ENCODE data around the gene STRN4. TPM values are rescaled to one million over a fixed set of nuclear protein-coding genes. Genes with fewer than 3 reads are reported as not detected.
A peak's percentile ranks its signal among the peaks of the same experiment; 100 is the strongest.

The STRN4 gene
- total and polyA plus RNA-seq, 9 of the 15 experiments (the other 6 are each of a cell fraction or from before 2014, with no cell fraction given): 0.62 to 83.7 (median 36.9) TPM

DNA sequence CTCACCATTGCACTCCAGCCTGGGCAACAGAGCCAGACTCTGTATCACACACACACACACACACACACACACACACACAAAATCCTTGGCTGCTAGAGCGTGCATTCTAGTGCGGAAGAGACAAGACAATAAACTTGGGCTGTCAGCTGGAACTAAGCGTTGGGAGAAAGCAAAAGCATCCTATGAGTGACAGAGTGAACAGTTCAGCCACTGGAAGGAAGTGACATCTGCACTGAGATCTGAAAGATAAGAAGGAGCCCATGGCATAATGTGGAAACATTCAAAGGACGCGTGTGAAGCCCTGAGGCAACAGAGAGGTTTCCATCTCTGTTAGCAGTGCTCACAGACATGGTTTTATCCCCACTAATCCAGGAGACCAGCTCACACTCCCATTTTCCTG is 45.7 kb upstream of the STRN4 start (continued):
- no peak for TF ChIP-seq XRCC4 (IDR thresholded peaks at IDR 0.05; ENCODE audit: extremely low read depth, insufficient read depth, insufficient read length)
- TF ChIP-seq GATA2 (CRISPR knock-in tag; IDR thresholded peaks at IDR 0.05): peak; percentile 82
- TF ChIP-seq HEY1 (CRISPR knock-in tag; IDR thresholded peaks at IDR 0.05; ENCODE audit: borderline replicate concordance): no peak
- TF ChIP-seq THRAP3 (IDR thresholded peaks at IDR 0.05; ENCODE audit: borderline replicate concordance): no peak
- TF ChIP-seq CBX2 (IDR thresholded peaks at IDR 0.05; ENCODE audit: insufficient read depth, low read length, poor library complexity, severe bottlenecking): no peak
- TF ChIP-seq PCBP1 (IDR thresholded peaks at IDR 0.05; ENCODE audit: low read depth, low read length, poor library complexity, severe bottlenecking): no peak
- no peak for TF ChIP-seq SUPT5H (IDR thresholded peaks at IDR 0.05)
- TF ChIP-seq CBFA2T2 (conservative IDR thresholded peaks at IDR 0.05): no peak
- TF ChIP-seq LCOR (CRISPR knock-in tag; IDR thresholded peaks at IDR 0.05): no peak
- no peak for TF ChIP-seq POLR2A (conservative IDR thresholded peaks at IDR 0.05)
- TF ChIP-seq ELF4 (CRISPR knock-in tag; IDR thresholded peaks at IDR 0.05): no peak
- TF ChIP-seq, protein P1, sequence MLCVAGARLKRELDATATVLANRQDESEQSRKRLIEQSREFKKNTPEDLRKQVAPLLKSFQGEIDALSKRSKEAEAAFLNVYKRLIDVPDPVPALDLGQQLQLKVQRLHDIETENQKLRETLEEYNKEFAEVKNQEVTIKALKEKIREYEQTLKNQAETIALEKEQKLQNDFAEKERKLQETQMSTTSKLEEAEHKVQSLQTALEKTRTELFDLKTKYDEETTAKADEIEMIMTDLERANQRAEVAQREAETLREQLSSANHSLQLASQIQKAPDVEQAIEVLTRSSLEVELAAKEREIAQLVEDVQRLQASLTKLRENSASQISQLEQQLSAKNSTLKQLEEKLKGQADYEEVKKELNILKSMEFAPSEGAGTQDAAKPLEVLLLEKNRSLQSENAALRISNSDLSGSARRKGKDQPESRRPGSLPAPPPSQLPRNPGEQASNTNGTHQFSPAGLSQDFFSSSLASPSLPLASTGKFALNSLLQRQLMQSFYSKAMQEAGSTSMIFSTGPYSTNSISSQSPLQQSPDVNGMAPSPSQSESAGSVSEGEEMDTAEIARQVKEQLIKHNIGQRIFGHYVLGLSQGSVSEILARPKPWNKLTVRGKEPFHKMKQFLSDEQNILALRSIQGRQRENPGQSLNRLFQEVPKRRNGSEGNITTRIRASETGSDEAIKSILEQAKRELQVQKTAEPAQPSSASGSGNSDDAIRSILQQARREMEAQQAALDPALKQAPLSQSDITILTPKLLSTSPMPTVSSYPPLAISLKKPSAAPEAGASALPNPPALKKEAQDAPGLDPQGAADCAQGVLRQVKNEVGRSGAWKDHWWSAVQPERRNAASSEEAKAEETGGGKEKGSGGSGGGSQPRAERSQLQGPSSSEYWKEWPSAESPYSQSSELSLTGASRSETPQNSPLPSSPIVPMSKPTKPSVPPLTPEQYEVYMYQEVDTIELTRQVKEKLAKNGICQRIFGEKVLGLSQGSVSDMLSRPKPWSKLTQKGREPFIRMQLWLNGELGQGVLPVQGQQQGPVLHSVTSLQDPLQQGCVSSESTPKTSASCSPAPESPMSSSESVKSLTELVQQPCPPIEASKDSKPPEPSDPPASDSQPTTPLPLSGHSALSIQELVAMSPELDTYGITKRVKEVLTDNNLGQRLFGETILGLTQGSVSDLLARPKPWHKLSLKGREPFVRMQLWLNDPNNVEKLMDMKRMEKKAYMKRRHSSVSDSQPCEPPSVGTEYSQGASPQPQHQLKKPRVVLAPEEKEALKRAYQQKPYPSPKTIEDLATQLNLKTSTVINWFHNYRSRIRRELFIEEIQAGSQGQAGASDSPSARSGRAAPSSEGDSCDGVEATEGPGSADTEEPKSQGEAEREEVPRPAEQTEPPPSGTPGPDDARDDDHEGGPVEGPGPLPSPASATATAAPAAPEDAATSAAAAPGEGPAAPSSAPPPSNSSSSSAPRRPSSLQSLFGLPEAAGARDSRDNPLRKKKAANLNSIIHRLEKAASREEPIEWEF (CRISPR knock-in tag; IDR thresholded peaks at IDR 0.05): no peak
- TF ChIP-seq ZNF282 (CRISPR knock-in tag; IDR thresholded peaks at IDR 0.05): no peak
- TF ChIP-seq, protein P2, sequence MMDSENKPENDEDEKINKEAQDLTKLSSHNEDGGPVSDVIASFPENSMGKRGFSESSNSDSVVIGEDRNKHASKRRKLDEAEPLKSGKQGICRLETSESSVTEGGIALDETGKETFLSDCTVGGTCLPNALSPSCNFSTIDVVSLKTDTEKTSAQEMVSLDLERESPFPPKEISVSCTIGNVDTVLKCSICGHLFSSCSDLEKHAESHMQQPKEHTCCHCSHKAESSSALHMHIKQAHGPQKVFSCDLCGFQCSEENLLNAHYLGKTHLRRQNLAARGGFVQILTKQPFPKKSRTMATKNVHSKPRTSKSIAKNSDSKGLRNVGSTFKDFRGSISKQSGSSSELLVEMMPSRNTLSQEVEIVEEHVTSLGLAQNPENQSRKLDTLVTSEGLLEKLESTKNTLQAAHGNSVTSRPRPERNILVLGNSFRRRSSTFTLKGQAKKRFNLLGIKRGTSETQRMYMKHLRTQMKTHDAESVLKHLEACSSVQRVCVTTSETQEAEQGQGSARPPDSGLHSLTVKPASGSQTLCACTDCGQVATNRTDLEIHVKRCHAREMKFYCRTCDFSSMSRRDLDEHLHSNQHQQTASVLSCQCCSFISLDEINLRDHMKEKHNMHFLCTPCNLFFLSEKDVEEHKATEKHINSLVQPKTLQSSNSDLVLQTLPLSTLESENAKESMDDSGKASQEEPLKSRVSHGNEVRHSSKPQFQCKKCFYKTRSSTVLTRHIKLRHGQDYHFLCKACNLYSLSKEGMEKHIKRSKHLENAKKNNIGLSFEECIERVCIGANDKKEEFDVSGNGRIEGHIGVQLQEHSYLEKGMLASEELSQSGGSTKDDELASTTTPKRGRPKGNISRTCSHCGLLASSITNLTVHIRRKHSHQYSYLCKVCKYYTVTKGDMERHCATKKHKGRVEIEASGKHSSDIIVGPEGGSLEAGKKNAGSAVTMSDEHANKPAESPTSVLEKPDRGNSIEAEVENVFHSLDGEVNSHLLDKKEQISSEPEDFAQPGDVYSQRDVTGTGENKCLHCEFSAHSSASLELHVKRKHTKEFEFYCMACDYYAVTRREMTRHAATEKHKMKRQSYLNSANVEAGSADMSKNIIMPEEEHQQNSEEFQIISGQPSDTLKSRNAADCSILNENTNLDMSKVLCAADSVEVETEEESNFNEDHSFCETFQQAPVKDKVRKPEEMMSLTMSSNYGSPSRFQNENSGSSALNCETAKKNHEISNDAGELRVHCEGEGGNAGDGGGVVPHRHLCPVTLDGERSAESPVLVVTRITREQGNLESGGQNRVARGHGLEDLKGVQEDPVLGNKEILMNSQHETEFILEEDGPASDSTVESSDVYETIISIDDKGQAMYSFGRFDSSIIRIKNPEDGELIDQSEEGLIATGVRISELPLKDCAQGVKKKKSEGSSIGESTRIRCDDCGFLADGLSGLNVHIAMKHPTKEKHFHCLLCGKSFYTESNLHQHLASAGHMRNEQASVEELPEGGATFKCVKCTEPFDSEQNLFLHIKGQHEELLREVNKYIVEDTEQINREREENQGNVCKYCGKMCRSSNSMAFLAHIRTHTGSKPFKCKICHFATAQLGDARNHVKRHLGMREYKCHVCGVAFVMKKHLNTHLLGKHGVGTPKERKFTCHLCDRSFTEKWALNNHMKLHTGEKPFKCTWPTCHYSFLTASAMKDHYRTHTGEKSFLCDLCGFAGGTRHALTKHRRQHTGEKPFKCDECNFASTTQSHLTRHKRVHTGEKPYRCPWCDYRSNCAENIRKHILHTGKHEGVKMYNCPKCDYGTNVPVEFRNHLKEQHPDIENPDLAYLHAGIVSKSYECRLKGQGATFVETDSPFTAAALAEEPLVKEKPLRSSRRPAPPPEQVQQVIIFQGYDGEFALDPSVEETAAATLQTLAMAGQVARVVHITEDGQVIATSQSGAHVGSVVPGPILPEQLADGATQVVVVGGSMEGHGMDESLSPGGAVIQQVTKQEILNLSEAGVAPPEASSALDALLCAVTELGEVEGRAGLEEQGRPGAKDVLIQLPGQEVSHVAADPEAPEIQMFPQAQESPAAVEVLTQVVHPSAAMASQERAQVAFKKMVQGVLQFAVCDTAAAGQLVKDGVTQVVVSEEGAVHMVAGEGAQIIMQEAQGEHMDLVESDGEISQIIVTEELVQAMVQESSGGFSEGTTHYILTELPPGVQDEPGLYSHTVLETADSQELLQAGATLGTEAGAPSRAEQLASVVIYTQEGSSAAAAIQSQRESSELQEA (IDR thresholded peaks at IDR 0.05; ENCODE audit: low read depth): no peak
- no peak for TF ChIP-seq ZNF445 (CRISPR knock-in tag; IDR thresholded peaks at IDR 0.05; ENCODE audit: low read depth)
- no peak for TF ChIP-seq ZNF239 (CRISPR knock-in tag; IDR thresholded peaks at IDR 0.05)
- peak; percentile 41; the same call in 1 of the 2 replicates for TF ChIP-seq ATF7 (IDR thresholded peaks at IDR 0.05)
- no peak for TF ChIP-seq ZNF316 (IDR thresholded peaks at IDR 0.05)
- no peak for TF ChIP-seq POLR2AphosphoS2 (IDR thresholded peaks at IDR 0.05; ENCODE audit: low read length)
